ENCODE data around the gene NRAS.
A peak's percentile ranks its signal among the peaks of the same experiment; 100 is the strongest.

NRAS gene

DNA sequence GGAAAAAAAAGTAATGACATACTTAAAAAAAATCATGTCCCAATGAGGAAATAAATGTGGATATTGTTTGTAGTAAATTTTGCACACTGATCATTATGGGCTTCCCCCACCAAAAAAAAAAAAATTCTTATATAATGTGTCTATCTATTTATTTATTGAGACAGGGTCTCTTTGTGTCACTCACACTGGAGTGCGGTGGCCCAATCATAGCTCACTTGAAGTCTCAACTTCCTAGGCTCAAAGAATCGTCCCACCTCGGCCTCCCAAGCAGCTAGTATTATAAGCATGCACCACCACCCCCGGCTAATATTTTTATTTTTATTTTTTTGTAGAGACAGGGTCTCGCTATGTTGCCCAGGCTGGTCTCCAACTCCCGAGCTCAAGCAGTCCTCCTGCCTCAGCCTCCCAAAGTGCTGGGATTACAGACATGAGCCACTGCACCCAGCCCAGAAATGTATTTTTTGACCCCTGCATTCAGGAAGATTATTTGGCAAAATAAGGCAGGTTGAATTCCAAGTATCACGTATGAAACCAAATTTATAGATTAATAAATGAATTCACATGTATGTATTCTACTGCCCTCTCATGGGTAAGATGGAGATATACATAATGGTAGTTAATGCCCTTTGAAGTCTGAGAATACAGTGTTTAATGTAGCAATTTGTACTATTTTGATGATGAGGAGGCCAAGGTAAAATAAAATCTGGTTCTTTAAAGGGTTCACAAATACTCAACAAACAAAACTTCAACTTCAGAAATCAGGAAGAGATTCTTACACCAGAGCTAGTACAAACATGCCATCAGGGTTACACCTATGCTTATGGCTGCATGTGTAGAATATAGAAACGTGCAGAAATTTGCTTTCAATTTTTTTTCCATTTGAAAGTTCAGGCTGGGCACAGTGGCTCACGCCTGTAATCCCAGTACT, 45.3 kb downstream of the NRAS start:
- no peak for DNase-seq

- DNase-seq: peak; percentile 59
Measured at GRCh38 chr1:114670083-114671010, 46.2 kb downstream of the NRAS start.

DNA sequence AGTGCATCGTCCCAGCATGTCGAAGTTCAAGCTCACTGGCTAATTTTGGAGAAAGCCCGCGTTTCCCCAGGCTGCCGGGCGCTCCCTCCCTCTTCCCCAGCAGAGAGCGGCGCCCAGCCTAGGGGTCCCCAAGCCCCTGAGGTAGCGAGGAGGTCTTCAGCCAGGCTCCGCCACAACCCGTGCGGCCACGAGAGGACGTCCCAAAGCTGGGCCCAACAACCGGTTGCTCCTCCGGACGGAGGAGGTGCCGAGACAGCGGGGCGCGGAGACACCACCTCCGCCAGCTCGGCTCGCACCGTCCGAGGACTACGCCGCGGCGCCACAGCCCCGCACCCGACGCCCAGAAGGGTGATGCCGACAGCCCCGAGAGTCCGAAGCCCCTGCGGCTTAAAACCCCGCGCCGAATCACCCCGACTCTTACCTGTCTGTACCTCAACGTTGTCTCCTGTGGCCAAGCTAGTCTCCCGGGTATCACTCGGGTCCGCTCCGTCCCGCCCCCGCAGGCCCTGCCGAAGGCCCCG, 46.9 kb downstream of the NRAS start, which contains the start of gene DENND2C:
TSS of gene DENND2C (minus strand) at position 488 of the 521 bp plus-strand sequence. CDS start 44,065 bp downstream, outside the sequence.
- no peak for DNase-seq

- DNase-seq: no peak
Measured at GRCh38 chr1:114668784-114669561, 47.6 kb downstream of the NRAS start.

DNA sequence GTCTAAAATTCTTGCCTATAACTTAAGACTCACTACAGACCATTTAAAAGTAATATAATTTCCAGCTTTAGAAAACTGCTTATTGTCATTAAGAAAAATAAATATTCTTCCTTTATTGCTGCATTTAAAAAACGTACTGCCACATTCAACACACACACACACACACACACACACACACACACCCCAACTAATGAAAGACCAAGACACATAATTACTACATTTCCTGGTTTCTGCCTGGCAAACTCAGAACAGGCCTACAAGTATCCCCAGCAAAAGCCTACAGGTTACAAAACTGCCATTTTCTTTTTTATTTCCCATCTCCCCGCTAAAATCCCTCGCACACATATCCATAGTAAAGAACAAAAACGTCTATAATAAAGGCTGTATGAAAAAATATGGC, 48.2 kb downstream of the NRAS start:
- DNase-seq: no peak

GRCh38 chr1:114666954-114667353, 49.6 kb downstream of the NRAS start:
- no peak for DNase-seq

DNA sequence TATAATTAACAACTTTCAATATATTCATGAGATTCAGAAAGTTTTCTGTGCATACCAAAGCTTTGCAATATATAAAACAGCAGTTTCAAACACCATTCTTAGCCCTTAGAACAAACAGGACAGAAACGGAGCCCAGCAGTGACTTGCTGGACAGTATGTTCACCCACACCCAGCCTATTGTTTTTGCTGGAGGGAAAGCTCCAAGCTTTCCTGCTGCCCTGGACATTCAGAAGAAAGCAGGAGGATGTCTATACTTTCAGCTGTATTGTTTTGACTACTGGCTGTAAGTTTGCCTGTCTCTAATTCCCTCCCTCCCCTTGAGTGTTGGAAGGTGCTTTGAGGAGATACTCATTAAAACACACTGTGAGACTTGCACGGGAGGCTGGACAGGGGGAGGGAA, 56.3 kb downstream of the NRAS start:
- DNase-seq: no peak
